HepG2 (cell line): Measurements from ENCODE around the gene RPEL1. TPM values are rescaled to one million over a fixed set of nuclear protein-coding genes. Genes with fewer than 3 reads are reported as not detected.

ENCODE experiments used
- ARHGAP35 ChIP-seq: sonication (generic); formaldehyde crosslinking; IDR thresholded peaks from 2 replicates; pipeline ENCODE4 v1.9.0; 2022; ENCODE audit warnings: mild to moderate bottlenecking, inconsistent platforms, moderate library complexity, missing genetic modification reagents, borderline replicate concordance
- CHD4 ChIP-seq: fragments of 200-600 bp; sonication (generic); IDR thresholded peaks from 2 replicates; pipeline ENCODE4 v1.7.0; 2017; ENCODE audit warnings: mild to moderate bottlenecking, low read length, borderline replicate concordance
- FIP1L1 ChIP-seq: fragments of 200-400 bp; formaldehyde crosslinking; IDR thresholded peaks from 2 replicates; pipeline ENCODE4 v1.6.1; 2018; ENCODE audit warnings: low read depth, mild to moderate bottlenecking, low read length, moderate library complexity, borderline replicate concordance; ENCODE audit not compliant: insufficient read depth
- HDAC1 ChIP-seq: sonication (generic); formaldehyde crosslinking; IDR thresholded peaks from 2 replicates; pipeline ENCODE4 v1.5.1; 2020; ENCODE audit warnings: mild to moderate bottlenecking, missing genetic modification reagents
- ISX ChIP-seq: sonication (generic); formaldehyde crosslinking; conservative IDR thresholded peaks from 2 replicates; pipeline ENCODE4 v1.5.0; 2020; ENCODE audit warnings: missing genetic modification reagents
- SMAD1 ChIP-seq: sonication (generic); formaldehyde crosslinking; IDR thresholded peaks from 2 replicates; pipeline ENCODE4 v1.4.0; 2020; ENCODE audit warnings: missing genetic modification reagents, low read depth, mild to moderate bottlenecking, borderline replicate concordance
- ZNF17 ChIP-seq: sonication (generic); formaldehyde crosslinking; IDR thresholded peaks from 2 replicates; pipeline ENCODE4 v1.5.0; 2020; ENCODE audit warnings: mild to moderate bottlenecking, missing genetic modification reagents
- ZNF225 ChIP-seq: sonication (generic); formaldehyde crosslinking; IDR thresholded peaks from 2 replicates; pipeline ENCODE4 v1.4.0; 2020; ENCODE audit warnings: mild to moderate bottlenecking, missing genetic modification reagents
- ZNF557 ChIP-seq: sonication (generic); formaldehyde crosslinking; IDR thresholded peaks from 2 replicates; pipeline ENCODE4 v1.4.0; 2020; ENCODE audit warnings: missing genetic modification reagents
- ZNF792 ChIP-seq: IDR thresholded peaks from 2 replicates; pipeline ENCODE4 v1.6.1; 2016
- polyA plus RNA-seq, 8 experiments: library from polyadenylated mRNA; depleted of rRNA in 3 of 8; stranded (reverse) in 7 of 8; unstranded in 1 of 8; fragments of >200 nt; fragmentation: Illumina TruSeq in 4 of 8; extraction: Trizol in 4 of 8; gene quantifications; 2 replicates each; pipeline versions ENCODE4 v1.2.1 to v1.2.3, GENCODE V29; 2011 to 2016; ENCODE audit warnings: low read depth in 4 of 8, missing spikeins in 1 of 8, mixed read lengths in 1 of 8; ENCODE audit not compliant: insufficient read depth in 1 of 8
- total RNA-seq, 5 experiments: library from RNA; depleted of rRNA; stranded (reverse); fragments of >200 nt; fragmentation: Illumina TruSeq; extraction: Trizol; gene quantifications; 2 replicates each; pipeline ENCODE4 v1.2.3, GENCODE V29; 2016; ENCODE audit warnings: low read depth in 1 of 5
- TF ChIP-seq, protein P1 (sequence below): IDR thresholded peaks from 2 replicates; pipeline ENCODE4 v1.6.1; 2016; ENCODE audit warnings: low read depth
- TF ChIP-seq, protein P2 (sequence below): sonication (generic); formaldehyde crosslinking; IDR thresholded peaks from 2 replicates; pipeline ENCODE4 v1.8.0; 2022; ENCODE audit warnings: mild to moderate bottlenecking, missing genetic modification reagents, moderate library complexity
- TF ChIP-seq, protein P3 (sequence below): IDR thresholded peaks from 2 replicates; pipeline ENCODE4 v1.6.1; 2016; ENCODE audit warnings: low read depth, control low read depth
- TF ChIP-seq, protein P4 (sequence below): sonication (generic); formaldehyde crosslinking; IDR thresholded peaks from 2 replicates; pipeline ENCODE4 v1.4.0; 2020; ENCODE audit warnings: missing genetic modification reagents
- TF ChIP-seq, protein P5 (sequence below): sonication (generic); formaldehyde crosslinking; IDR thresholded peaks from 2 replicates; pipeline ENCODE4 v1.4.0; 2020; ENCODE audit warnings: missing genetic modification reagents

RPEL1 gene
- total and polyA plus RNA-seq, 2 of the 13 experiments (the other 11 are each of a cell fraction or from before 2014, with no cell fraction given), result 0.04 to 0.07 TPM

DNA sequence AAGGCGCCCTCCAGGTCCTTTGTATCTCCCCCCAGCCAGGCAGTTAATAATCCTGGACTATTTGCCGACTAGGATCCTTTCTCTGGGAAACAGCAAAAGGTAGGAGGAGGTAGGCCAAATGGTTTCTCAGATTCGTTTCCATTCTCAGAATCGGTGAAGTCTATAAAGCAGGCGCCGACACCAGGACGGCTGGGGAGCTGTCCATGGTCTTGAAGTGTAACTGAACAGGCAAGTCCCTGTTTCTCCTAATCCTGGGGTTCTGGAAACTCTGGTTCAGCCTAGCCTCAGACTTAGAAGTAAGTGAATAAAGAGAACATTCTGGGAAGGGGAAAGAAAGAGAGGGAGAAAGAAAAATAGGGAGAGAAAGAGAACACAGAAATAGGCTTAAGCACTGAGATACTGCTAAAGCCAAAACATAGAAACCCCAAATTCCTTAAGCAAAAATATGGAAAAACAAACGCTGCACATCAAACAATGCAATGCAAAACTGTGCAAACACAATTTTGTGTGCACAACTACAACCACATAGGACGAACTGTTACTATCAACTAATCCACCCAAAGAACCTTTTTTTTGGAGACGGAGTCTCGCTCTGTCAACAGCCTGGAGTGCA lies 20.1 kb downstream of the RPEL1 start (continued):
- TF ChIP-seq, protein P1, sequence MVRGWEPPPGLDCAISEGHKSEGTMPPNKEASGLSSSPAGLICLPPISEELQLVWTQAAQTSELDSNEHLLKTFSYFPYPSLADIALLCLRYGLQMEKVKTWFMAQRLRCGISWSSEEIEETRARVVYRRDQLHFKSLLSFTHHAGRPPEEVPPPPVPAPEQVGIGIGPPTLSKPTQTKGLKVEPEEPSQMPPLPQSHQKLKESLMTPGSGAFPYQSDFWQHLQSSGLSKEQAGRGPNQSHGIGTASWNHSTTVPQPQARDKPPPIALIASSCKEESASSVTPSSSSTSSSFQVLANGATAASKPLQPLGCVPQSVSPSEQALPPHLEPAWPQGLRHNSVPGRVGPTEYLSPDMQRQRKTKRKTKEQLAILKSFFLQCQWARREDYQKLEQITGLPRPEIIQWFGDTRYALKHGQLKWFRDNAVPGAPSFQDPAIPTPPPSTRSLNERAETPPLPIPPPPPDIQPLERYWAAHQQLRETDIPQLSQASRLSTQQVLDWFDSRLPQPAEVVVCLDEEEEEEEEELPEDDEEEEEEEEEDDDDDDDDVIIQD (CRISPR knock-in tag), result no peak
- TF ChIP-seq ZNF557 (CRISPR knock-in tag) (peak; percentile 67; the same call in 1 of the 2 replicates), ZNF792 (peak; percentile 83), FIP1L1 (no peak), HDAC1 (CRISPR knock-in tag) (no peak), ZNF17 (CRISPR knock-in tag) (no peak), ISX (CRISPR knock-in tag) (peak; percentile 93; the same call in 1 of the 2 replicates), CHD4 (no peak), ARHGAP35 (no peak), ZNF225 (CRISPR knock-in tag) (no peak; the same call in 1 of the 2 replicates), SMAD1 (CRISPR knock-in tag) (no peak)
- TF ChIP-seq, protein P2, sequence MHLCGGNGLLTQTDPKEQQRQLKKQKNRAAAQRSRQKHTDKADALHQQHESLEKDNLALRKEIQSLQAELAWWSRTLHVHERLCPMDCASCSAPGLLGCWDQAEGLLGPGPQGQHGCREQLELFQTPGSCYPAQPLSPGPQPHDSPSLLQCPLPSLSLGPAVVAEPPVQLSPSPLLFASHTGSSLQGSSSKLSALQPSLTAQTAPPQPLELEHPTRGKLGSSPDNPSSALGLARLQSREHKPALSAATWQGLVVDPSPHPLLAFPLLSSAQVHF (CRISPR knock-in tag), result no peak
- TF ChIP-seq, protein P3, sequence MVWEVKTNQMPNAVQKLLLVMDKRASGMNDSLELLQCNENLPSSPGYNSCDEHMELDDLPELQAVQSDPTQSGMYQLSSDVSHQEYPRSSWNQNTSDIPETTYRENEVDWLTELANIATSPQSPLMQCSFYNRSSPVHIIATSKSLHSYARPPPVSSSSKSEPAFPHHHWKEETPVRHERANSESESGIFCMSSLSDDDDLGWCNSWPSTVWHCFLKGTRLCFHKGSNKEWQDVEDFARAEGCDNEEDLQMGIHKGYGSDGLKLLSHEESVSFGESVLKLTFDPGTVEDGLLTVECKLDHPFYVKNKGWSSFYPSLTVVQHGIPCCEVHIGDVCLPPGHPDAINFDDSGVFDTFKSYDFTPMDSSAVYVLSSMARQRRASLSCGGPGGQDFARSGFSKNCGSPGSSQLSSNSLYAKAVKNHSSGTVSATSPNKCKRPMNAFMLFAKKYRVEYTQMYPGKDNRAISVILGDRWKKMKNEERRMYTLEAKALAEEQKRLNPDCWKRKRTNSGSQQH (CRISPR knock-in tag), result peak; percentile 89; the same call in 1 of the 2 replicates
- TF ChIP-seq, protein P4, sequence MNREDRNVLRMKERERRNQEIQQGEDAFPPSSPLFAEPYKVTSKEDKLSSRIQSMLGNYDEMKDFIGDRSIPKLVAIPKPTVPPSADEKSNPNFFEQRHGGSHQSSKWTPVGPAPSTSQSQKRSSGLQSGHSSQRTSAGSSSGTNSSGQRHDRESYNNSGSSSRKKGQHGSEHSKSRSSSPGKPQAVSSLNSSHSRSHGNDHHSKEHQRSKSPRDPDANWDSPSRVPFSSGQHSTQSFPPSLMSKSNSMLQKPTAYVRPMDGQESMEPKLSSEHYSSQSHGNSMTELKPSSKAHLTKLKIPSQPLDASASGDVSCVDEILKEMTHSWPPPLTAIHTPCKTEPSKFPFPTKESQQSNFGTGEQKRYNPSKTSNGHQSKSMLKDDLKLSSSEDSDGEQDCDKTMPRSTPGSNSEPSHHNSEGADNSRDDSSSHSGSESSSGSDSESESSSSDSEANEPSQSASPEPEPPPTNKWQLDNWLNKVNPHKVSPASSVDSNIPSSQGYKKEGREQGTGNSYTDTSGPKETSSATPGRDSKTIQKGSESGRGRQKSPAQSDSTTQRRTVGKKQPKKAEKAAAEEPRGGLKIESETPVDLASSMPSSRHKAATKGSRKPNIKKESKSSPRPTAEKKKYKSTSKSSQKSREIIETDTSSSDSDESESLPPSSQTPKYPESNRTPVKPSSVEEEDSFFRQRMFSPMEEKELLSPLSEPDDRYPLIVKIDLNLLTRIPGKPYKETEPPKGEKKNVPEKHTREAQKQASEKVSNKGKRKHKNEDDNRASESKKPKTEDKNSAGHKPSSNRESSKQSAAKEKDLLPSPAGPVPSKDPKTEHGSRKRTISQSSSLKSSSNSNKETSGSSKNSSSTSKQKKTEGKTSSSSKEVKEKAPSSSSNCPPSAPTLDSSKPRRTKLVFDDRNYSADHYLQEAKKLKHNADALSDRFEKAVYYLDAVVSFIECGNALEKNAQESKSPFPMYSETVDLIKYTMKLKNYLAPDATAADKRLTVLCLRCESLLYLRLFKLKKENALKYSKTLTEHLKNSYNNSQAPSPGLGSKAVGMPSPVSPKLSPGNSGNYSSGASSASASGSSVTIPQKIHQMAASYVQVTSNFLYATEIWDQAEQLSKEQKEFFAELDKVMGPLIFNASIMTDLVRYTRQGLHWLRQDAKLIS (CRISPR knock-in tag), result no peak
- TF ChIP-seq, protein P5, sequence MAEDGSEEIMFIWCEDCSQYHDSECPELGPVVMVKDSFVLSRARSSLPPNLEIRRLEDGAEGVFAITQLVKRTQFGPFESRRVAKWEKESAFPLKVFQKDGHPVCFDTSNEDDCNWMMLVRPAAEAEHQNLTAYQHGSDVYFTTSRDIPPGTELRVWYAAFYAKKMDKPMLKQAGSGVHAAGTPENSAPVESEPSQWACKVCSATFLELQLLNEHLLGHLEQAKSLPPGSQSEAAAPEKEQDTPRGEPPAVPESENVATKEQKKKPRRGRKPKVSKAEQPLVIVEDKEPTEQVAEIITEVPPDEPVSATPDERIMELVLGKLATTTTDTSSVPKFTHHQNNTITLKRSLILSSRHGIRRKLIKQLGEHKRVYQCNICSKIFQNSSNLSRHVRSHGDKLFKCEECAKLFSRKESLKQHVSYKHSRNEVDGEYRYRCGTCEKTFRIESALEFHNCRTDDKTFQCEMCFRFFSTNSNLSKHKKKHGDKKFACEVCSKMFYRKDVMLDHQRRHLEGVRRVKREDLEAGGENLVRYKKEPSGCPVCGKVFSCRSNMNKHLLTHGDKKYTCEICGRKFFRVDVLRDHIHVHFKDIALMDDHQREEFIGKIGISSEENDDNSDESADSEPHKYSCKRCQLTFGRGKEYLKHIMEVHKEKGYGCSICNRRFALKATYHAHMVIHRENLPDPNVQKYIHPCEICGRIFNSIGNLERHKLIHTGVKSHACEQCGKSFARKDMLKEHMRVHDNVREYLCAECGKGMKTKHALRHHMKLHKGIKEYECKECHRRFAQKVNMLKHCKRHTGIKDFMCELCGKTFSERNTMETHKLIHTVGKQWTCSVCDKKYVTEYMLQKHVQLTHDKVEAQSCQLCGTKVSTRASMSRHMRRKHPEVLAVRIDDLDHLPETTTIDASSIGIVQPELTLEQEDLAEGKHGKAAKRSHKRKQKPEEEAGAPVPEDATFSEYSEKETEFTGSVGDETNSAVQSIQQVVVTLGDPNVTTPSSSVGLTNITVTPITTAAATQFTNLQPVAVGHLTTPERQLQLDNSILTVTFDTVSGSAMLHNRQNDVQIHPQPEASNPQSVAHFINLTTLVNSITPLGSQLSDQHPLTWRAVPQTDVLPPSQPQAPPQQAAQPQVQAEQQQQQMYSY (CRISPR knock-in tag), result peak; percentile 54; the same call in 1 of the 2 replicates
